SJCRH30 (cell line): Measurements from ENCODE around the gene USP3. TPM values are rescaled to one million over a fixed set of nuclear protein-coding genes. Genes with fewer than 3 reads are reported as not detected.

Experiments
- DNase-seq, 2 experiments: peaks; one replicate each; pipeline ENCODE4 v3.0.0-alpha.2; 2015 to 2020
- H3K27ac ChIP-seq: fragments of 250-450 bp; sonication (Bioruptor Pico); 2 replicates; pipeline ENCODE4 v1.5.1; 2020; ENCODE audit warnings: mild to moderate bottlenecking, moderate library complexity
- H3K27me3 ChIP-seq: fragments of 250-450 bp; sonication (Bioruptor Pico); 2 replicates; pipeline ENCODE4 v1.5.1; 2020; ENCODE audit warnings: mild to moderate bottlenecking, moderate library complexity
- H3K36me3 ChIP-seq: fragments of 250-450 bp; sonication (Bioruptor Pico); 2 replicates; pipeline ENCODE4 v1.5.1; 2020; ENCODE audit warnings: mild to moderate bottlenecking, moderate library complexity
- H3K4me1 ChIP-seq: fragments of 250-450 bp; sonication (Bioruptor Pico); 2 replicates; pipeline ENCODE4 v1.5.1; 2020; ENCODE audit warnings: mild to moderate bottlenecking, moderate library complexity
- H3K4me3 ChIP-seq: fragments of 250-450 bp; sonication (Bioruptor Pico); 2 replicates; pipeline ENCODE4 v1.5.1; 2020; ENCODE audit warnings: mild to moderate bottlenecking, moderate library complexity
- H3K9me3 ChIP-seq: fragments of 250-450 bp; sonication (Bioruptor Pico); replicated peaks from 2 replicates; pipeline ENCODE4 v1.5.1; 2020; ENCODE audit warnings: mild to moderate bottlenecking, moderate library complexity
- total RNA-seq: library from RNA; depleted of rRNA; stranded (reverse); fragments of >200 nt; shearing (Covaris generic); gene quantifications from 2 replicates; pipeline ENCODE4 v1.2.3, GENCODE V29; 2014

USP3 gene
- total RNA-seq, 1 experiment from 2014 or later: 42.0 TPM

DNA sequence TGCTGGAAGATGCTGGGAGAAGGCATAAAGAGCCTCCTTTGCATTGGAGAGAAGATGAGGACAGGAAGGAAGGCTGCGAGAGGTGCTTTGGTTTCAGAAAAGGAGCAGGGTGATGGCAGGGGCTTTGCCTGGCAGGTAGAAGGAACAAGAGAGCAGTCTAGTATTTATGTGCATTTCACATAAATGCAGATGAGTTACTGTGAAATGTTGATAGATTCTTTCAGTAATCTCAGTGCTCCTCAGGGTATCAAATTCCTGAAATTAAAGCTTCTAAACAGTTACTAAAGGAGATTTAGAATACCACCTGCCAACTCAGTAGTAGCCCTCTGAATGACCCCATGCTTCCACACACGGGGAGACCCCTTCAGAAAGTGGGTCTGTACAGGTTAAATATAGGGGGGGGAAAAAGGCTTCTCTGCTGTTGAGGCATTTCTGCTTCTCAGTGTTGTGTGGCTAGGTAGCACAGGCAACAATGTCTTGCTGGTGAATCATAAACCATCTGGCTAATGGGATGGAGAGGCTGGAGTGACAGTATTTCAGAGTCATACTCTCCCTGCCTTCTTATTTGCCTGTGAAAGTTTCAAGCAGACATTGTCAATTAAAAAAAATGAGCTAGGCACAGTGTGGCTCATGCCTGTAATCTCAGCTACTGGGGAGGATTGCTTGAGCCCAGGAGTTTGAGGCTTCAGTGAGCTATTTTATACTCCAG, 78.5 kb downstream of the USP3 start:
- H3K9me3 ChIP-seq: no peaks in the 10 kb centered on the region
- no peaks in the 10 kb centered on the region for H3K27me3 ChIP-seq
- DNase-seq: no peak
- no peaks in the 10 kb centered on the region for H3K4me1 ChIP-seq
- H3K36me3 ChIP-seq: peaks cover 12% of the 10 kb centered on the region
- no peak overlapping the region for H3K4me3 ChIP-seq
- no peak overlapping the region for H3K27ac ChIP-seq

DNA sequence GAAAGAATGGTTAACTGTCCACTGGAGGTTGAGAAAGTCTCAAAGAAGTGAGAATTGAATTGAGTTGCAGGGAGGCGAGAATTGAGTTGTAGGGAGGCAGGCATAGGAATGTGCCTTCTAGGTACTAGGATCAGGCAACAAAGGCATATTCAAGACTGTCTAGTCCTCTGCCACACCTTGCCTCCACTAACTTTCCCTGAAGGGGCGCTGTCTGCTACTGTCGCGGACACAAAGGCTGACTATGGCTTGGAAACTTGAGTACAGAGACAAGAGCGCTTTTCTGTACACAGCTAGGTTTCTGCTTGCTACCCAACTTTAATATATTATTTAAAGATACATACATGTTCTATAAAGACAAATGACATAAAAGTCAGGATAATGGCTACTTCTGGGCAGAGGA, 82.4 kb downstream of the USP3 start:
- H3K27me3 ChIP-seq: no peaks in the 10 kb centered on the region
- no peak overlapping the region for H3K4me3 ChIP-seq
- no peak for DNase-seq
- H3K4me1 ChIP-seq: no peaks in the 10 kb centered on the region
- peaks cover 38% of the 10 kb centered on the region for H3K36me3 ChIP-seq
- no peak overlapping the region for H3K27ac ChIP-seq
- no peaks in the 10 kb centered on the region for H3K9me3 ChIP-seq

DNA sequence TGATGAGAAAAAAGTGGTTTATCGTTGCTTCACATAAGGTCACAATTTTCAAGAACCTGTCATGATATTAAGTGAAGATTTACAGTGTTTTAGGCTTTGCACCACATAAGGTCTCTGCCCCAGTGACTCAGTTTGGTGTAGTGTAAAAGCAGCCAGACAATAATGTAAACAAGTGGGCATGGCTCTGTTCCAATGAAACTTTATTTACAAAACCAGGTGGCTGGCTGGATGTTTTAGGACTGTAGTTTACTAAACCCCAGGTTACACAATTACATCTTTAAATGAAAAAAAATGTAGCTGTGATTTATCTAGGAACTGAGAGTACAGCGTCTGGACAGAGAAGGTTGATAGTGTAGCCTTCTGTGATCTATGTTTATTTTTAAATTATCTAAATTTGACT, 83.1 kb downstream of the USP3 start:
- no peak for DNase-seq
- no peak overlapping the region for H3K4me3 ChIP-seq
- no peak overlapping the region for H3K27ac ChIP-seq
- no peaks in the 10 kb centered on the region for H3K9me3 ChIP-seq
- no peaks in the 10 kb centered on the region for H3K4me1 ChIP-seq
- no peaks in the 10 kb centered on the region for H3K27me3 ChIP-seq
- H3K36me3 ChIP-seq: peaks cover 38% of the 10 kb centered on the region

DNA sequence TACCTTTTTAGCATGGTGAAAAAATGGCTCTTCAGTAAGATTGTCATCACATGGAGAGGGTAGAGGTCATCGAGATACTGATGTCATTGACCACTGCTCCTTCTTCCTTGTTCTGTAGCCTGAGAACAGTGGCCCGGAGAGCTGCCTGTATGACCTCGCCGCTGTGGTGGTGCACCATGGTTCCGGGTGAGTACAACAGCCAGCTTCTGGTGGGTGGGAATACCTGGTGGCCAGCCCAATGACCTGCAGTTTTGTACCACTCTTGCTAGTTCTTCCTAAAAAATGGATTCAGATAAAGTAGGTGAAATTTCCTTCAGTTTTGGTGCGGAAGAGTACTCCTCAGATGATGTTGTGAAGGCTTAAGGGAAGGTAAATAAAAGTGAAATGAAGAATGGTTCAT, 84.4 kb downstream of the USP3 start:
- Histone ChIP-seq H3K9me3 (no peaks in the 10 kb centered on the region), H3K4me1 (no peaks in the 10 kb centered on the region), H3K27ac (no peak overlapping the region), H3K36me3 (peaks cover 37% of the 10 kb centered on the region), H3K4me3 (no peak overlapping the region), H3K27me3 (no peaks in the 10 kb centered on the region)
- DNase-seq: no peak

DNA sequence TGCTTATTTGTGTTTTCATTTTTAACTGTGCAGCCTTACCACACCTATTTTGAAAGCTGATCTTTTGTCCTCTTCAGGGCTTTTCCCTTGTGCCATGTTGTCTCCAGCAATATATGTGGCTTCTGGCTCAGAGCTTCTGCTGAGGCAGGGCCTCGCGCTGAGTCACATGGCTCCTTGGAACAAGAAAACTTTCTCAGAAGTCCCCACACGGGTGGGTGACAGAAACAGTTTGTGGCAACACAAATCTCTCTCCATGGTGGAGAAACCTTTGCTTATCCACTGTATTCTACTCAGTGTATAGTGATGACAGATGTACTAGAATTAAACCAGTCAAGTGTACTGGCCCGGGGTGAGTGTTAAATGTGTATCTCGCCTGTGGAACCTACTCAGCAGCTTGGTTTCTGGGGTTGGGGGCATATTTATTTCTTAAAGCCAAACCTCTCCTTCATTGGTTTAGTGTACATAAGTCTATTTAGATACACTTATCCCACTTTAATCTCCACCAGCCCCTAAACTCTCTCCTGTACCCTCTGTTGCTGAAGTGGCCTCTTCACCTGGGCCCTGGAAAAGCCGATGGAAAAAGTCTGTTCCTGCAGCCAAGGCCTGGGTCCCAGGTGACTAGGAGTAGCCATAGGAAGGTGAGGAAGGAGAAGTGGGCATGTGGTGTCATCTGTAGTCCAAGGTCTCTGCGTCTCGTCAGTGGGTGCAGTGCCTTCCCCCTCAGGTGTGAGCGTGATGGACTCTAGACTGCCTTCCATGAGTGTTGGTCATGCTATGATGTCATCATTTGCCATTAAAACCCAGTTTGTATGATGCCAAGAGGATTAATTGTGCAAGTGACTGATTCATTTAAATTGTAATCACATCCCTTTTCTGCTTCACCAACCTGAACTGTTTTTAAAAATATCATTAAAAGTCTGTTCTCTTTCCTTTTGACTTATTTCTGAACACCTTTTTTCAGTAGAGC, 89.6 kb downstream of the USP3 start:
- Histone ChIP-seq H3K4me3 (no peak overlapping the region), H3K9me3 (no peaks in the 10 kb centered on the region), H3K36me3 (peaks cover 20% of the 10 kb centered on the region), H3K27ac (no peak overlapping the region), H3K27me3 (no peaks in the 10 kb centered on the region), H3K4me1 (peaks cover 26% of the 10 kb centered on the region)
- DNase-seq: no peak

DNA sequence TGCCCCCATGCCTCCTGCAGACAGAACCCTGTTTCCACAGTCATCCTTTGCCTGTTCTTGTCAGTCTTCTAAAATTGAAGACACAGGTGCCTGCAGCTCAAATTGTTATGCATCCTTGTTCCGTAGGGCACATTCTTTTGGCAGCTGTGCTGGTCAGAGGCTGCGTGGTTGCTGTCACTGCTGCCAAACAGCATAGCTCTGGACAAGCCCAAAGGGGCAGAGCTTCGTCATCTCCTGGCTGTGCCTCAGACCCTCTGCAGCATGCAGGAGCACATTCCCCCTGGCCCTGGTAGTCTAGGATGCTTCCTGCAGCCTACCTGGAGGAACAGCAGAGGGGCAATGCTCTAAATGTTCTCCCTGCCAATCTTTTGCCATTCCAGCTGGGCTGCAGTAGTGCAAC, 90.7 kb downstream of the USP3 start:
- Histone ChIP-seq H3K27ac (no peak overlapping the region), H3K4me3 (no peak overlapping the region), H3K4me1 (peaks cover 26% of the 10 kb centered on the region), H3K27me3 (no peaks in the 10 kb centered on the region), H3K36me3 (peaks cover 14% of the 10 kb centered on the region; the same call in 1 of the 2 replicates), H3K9me3 (no peaks in the 10 kb centered on the region)
- peak; percentile 72 to 76 for DNase-seq

DNA sequence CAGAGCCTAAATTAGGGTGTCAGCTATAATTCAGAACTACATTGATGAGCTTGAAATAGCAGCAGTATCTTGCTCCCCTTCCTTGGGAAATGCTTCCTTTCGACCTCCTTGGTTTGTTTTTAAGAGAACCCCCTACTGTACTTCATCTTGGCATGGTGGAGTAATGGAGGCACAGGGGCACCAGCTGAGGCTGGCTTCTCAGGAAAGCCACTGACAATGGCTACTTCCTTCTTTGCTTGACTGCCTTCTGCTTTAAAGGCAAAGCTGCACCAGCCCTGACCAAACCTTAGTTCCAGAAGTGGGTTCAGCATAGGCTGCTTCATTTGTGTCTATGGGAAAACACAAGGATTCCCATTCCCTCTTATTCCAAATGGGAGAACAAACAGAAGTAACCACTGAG, 91.3 kb downstream of the USP3 start:
- peaks cover 14% of the 10 kb centered on the region; the same call in 1 of the 2 replicates for H3K36me3 ChIP-seq
- no peak overlapping the region for H3K4me3 ChIP-seq
- H3K27me3 ChIP-seq: no peaks in the 10 kb centered on the region
- no peak overlapping the region for H3K27ac ChIP-seq
- H3K4me1 ChIP-seq: peaks cover 26% of the 10 kb centered on the region
- H3K9me3 ChIP-seq: no peaks in the 10 kb centered on the region
- DNase-seq: no peak

DNA sequence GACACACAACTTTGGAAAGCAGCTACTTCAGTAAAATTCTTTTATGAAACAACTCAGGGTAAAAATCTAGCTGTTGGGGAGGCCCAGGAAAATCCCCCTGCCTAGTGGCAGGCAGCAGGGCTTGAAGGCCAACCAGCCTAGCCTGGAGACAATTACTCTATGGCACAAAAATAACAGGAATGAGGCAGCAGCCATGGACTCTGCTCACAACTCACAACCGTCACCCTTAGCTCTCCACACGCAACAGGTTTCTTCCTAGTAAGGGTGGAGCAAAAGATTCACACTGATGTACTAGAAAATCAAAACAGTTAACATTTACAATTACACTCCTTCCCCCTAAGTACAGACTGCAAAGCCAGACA, 92.3 kb downstream of the USP3 start:
- no peak for DNase-seq
- Histone ChIP-seq H3K4me1 (peaks cover 26% of the 10 kb centered on the region), H3K27ac (no peak overlapping the region; the same call in 1 of the 2 replicates), H3K4me3 (no peak overlapping the region), H3K27me3 (no peaks in the 10 kb centered on the region), H3K36me3 (peaks cover 6% of the 10 kb centered on the region; the same call in 1 of the 2 replicates), H3K9me3 (no peaks in the 10 kb centered on the region)

DNA sequence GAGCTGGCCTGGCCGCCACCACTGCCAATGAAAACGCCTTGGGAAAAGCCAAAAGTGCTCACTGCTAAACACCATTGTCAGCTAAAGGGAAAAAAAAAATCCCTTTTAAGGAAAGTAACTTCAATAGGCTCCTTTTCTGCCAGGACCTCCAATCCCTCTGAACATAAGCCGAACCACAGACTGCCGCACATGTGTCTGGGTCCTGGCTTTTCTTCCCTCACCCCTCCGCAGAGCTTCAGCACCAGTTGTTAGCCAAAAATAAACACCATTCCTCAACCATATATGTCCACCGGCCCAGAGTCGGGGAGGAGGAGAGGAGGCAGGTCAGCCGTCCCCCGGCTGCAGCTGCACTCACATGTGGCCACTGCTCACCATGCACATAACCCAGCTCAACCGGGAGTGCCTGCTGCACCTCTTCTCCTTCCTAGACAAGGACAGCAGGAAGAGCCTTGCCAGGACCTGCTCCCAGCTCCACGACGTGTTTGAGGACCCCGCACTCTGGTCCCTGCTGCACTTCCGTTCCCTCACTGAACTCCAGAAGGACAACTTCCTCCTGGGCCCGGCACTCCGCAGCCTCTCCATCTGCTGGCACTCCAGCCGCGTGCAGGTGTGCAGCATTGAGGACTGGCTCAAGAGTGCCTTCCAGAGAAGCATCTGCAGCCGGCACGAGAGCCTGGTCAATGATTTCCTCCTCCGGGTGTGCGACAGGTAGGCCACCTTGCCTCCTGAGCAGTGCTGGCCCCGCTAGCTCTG, 92.8 kb downstream of the USP3 start, which contains the start of gene FBXL22:
TSS of gene FBXL22 (plus strand) at position 350 of the 753 bp plus-strand sequence. CDS start at position 356, 6 bp downstream.
- Histone ChIP-seq H3K4me1 (peaks cover 30% of the 10 kb centered on the region), H3K4me3 (no peak within 1 kb of the TSS), H3K9me3 (no peaks in the 10 kb centered on the region), H3K27ac (no peak within 1 kb of the TSS; the same call in 1 of the 2 replicates), H3K36me3 (peaks cover 6% of the 10 kb centered on the region; the same call in 1 of the 2 replicates), H3K27me3 (no peaks in the 10 kb centered on the region)
- peak; percentile 60 to 71 for DNase-seq

DNA sequence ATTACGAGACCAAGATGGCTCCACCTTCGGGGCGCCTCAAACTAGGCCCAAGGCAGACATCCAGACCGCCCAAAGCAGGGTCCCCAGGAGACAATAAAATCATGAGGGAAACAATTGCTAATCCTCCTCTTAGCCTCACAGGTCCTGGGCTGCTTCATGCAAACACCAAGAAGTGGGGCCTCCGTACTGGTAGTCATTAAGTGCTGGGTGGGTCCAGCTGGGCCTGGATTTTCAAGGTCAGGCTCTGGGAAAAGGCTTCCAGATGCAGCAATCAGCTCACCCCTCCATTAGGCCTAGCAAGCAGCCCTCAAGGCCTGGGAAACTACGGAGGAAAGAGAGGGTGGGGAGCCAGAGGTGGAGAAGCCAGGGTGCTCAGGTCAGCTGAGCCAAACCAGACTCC, 93.4 kb downstream of the USP3 start:
- no peak for DNase-seq
- Histone ChIP-seq H3K36me3 (peaks cover 3% of the 10 kb centered on the region; the same call in 1 of the 2 replicates), H3K27me3 (no peaks in the 10 kb centered on the region), H3K27ac (no peak overlapping the region), H3K9me3 (no peaks in the 10 kb centered on the region), H3K4me1 (peaks cover 30% of the 10 kb centered on the region), H3K4me3 (no peak overlapping the region)

DNA sequence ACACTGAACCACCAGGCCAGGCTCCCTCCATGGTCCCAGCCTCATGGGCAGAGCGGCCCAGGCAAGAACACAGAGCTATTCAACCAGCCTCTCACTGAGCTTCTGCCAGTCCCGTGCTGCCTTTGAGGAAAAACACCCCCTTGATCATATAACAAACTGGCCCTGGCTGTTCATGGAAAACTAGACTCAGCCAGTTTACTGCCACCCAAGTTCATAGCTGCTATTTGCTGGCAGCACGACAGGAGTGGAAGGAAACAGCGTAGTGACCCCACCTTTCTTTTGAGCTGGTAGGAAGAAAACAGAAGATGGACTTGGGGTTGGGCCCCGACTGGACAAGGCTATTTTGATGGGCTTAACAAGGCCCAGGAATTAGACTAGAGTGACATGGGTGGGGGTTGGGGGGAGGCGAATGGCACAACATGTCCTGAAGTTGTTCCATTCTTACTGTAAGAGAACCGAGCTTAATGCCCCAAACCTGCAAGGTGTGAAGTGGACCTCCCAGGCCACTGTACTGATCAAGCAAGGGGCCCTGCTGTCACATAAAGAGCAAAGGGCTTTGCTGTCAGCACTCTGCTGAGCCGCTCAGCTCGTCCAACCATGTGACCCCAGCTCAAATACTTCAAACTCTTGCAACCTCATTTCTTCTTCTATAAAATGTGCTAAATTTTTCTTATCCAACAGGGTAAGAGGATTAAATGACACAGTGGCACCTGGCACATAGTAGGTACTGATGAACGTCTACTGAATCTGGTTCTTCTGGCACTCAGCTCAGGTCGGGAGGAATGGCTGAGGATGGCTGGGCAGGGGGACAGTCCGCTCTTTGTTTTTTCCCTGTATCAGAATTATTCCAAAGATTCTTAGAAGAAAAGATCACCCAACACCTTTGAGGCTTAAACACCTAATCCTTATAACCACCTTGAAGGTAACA, 94.3 kb downstream of the USP3 start:
- Histone ChIP-seq H3K4me1 (peaks cover 30% of the 10 kb centered on the region), H3K27me3 (no peaks in the 10 kb centered on the region), H3K27ac (no peak overlapping the region), H3K9me3 (no peaks in the 10 kb centered on the region), H3K4me3 (no peak overlapping the region), H3K36me3 (0 out of 2 replicates have a peak, but pooled peaks cover 3% of the 10 kb centered on the region)
- DNase-seq: no peak

DNA sequence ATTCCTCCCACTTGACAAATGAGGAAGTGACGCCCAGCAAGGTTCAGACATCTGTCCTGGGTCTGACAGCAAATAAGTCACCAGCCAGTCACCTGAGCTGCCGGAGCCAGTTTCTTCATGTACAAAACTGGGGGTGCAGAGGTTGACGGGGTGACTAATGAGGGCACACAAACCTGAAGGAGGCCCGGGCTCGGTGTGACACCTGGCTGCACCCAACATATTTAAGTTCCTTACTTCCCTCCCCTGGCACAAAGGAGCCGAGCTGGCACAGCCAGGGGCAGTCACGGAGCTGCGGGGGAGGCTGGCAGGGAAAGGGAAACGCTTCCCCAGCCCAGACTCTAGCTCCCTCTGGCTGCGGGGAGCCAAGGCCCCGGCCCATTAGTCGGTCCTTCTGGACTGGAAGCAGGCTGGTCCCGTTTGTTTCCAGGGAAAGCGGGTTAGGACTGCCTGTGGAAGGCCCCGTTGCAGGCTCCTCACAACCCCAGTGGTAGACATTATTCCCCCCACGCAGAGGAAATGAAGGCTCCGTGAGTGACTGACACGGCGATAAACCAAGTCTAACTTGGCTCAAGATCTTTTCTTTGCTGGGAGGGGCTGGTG, 95.1 kb downstream of the USP3 start:
- DNase-seq: no peak
- Histone ChIP-seq H3K36me3 (no peaks in the 10 kb centered on the region), H3K27ac (no peak overlapping the region), H3K4me1 (peaks cover 26% of the 10 kb centered on the region), H3K27me3 (no peaks in the 10 kb centered on the region), H3K9me3 (no peaks in the 10 kb centered on the region), H3K4me3 (no peak overlapping the region)

DNA sequence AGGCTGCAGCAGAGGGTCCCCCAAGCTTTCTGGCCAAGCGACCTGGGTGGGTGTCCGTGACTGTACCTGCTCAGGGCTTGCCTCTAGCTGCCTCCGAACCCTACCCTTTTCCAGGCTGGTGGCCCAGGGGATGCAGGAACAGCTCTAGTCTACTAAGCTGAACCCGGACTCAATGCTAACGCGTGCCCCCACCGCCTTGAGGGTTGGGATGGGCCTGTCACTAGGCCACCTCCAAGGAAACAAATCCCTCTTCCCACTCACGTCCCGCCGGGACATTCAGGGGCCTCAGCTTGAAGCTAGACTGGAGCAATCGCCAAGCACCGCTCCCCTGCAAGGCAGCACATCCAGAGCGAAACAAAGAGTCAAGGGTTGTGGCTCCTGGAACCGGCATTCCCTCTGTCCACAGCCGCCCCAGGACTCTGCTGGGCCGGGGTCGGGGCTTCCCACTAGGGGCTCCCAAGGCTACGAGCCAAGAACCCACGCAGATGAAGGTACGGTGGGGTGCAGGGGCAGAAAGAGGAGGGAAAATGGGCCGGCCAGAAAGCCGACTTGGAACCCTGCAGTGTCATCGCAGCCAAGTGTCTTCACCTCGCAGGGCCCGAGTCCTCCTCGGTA, 95.7 kb downstream of the USP3 start:
- no peaks in the 10 kb centered on the region for H3K27me3 ChIP-seq
- no peak for DNase-seq
- H3K27ac ChIP-seq: peak overlapping the region; percentile 55
- no peaks in the 10 kb centered on the region for H3K9me3 ChIP-seq
- H3K4me1 ChIP-seq: peaks cover 20% of the 10 kb centered on the region
- no peaks in the 10 kb centered on the region for H3K36me3 ChIP-seq
- peak overlapping the region; percentile 66 for H3K4me3 ChIP-seq
